ENCODE results near the gene PRR36. TPM values are rescaled to one million over a fixed set of nuclear protein-coding genes. Genes with fewer than 3 reads are reported as not detected.

Gene PRR36
- total RNA-seq, 1 experiment from 2014 or later = 11.7 TPM

DNA sequence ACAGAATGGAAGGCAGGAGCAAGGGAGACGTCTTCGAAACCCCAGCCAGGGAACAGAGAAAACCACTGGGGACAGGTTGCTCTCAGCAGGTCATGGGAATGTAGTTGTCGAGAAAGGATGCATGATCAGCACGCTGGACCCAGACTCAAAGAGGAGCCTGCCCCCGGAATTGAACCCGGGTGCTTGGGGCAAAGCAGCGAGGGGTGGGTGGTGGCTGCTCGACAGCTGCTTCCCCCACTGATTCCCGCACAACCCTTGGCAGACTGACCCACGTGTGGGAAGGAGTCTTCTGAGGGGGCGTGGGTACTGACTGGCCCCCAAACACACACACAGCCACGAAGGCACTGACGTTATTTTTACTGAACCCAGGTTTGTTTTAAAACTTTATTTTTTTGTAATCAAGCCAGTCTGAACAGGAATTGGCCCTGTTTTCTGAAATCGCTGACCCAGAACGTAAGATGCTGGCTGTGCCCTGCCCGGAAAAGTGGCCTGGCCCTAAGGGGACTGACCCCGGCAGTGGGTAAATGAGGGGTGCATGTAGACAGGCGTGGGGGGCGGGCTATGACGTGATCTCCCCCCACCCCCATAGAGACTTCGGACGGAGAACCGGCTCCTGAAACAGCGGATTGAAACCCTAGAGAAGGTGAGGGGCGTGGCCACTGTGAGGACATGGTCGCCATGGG is 18.6 kb downstream of the PRR36 start:
- CTCF ChIA-PET = no interaction called here
- Mint-ChIP-seq H3K27me3 (ENCODE audit: unreplicated experiment) (no peaks in the 10 kb centered on the region), H3K36me3 (ENCODE audit: insufficient read depth, unreplicated experiment) (peaks cover 14% of the 10 kb centered on the region), H3K4me1 (ENCODE audit: low read depth, unreplicated experiment) (peaks cover 13% of the 10 kb centered on the region), H3K4me3 (ENCODE audit: low read depth, unreplicated experiment) (no peak overlapping the region), H3K9me3 (ENCODE audit: low read depth, unreplicated experiment) (no peaks in the 10 kb centered on the region), H3K27ac (ENCODE audit: unreplicated experiment) (no peak overlapping the region)
- intact Hi-C loops (cut with micrococcal nuclease; ENCODE audit: unreplicated experiment) = no loop called here
- TF ChIP-seq, protein P1, sequence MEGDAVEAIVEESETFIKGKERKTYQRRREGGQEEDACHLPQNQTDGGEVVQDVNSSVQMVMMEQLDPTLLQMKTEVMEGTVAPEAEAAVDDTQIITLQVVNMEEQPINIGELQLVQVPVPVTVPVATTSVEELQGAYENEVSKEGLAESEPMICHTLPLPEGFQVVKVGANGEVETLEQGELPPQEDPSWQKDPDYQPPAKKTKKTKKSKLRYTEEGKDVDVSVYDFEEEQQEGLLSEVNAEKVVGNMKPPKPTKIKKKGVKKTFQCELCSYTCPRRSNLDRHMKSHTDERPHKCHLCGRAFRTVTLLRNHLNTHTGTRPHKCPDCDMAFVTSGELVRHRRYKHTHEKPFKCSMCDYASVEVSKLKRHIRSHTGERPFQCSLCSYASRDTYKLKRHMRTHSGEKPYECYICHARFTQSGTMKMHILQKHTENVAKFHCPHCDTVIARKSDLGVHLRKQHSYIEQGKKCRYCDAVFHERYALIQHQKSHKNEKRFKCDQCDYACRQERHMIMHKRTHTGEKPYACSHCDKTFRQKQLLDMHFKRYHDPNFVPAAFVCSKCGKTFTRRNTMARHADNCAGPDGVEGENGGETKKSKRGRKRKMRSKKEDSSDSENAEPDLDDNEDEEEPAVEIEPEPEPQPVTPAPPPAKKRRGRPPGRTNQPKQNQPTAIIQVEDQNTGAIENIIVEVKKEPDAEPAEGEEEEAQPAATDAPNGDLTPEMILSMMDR (IDR thresholded peaks at IDR 0.05; ENCODE audit: unreplicated experiment) = no peak
- no TSS peak for BruUV-seq (replicated peaks)
- DNase-seq = no peak

DNA sequence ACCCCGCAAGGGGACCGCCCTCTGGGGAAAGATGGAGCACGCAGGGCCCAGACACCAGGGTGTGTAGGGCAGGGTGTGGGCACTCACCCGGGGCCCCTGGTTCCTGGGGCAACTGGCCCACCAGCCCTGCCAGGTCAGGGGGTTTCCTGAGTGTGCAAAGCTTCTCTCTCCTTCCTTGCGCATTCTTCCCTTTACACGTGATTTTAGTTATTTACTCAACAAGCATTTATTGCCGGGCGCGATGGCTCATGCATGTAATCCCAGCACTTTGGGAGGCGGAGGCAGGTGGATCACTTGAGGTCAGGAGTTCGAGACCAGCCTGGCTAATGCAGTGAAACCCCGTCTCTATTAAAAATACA is 20.4 kb downstream of the PRR36 start:
- CTCF ChIA-PET = interaction anchor here (0.5 to 1.7 kb wide), 6 partner anchors 9 to 577 kb away, joined by 3 to 18 read pairs (median 4); partner anchors contain the start of gene MAP2K7

DNA sequence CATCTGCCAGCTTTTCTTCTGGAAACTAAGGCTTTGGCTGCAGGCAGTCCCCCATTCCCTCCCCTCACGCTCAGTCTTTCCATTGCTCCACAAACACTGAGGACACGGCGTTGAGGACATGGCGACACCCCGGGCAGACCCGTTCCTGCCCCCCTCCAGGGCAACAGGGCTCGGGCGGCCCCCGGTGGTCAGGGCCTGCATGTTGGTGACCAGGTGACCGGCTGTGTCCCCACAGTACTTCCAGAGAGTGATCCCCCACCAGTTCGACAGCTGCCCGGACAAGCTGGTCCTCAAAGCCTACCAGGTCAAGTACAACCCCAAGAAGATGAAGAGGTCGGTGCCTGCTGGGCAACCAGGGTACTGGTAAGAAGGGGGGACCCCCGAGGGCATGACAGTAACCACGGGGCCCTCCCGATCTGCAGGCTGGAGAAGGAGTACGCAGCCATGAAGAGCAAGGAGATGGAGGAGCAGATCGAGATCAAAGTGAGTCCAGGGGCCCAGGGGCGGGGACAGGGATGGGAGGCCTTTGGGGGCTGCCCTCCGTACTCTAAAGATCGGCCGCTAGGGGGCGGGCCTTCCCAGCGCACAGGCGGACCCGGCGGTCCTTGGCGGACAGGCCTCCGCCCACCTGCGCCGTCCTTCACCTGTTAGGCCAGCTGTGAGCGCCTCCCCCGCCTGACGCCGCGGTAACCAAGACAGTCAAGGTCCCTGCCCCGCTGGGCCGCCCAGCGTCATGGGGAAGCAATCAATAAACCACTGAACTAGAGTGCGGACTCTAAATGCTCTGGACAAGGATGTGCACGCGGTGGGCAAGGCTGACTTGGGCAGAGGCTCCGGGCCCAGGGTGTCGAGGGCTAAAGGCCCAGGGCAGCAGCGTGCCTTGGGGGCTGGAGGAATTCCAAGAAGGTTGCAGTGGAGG is 21.1 kb downstream of the PRR36 start:
- peaks cover 13% of the 10 kb centered on the region for H3K4me1 Mint-ChIP-seq (ENCODE audit: low read depth, unreplicated experiment)
- peak overlapping the region; percentile 67 for H3K27ac Mint-ChIP-seq (ENCODE audit: unreplicated experiment)
- no peaks in the 10 kb centered on the region for H3K9me3 Mint-ChIP-seq (ENCODE audit: low read depth, unreplicated experiment)
- DNase-seq = peak; percentile 93
- intact Hi-C loops (cut with micrococcal nuclease; ENCODE audit: unreplicated experiment) = no loop called here
- peaks cover 14% of the 10 kb centered on the region for H3K36me3 Mint-ChIP-seq (ENCODE audit: insufficient read depth, unreplicated experiment)
- TF ChIP-seq, protein P1 (IDR thresholded peaks at IDR 0.05; ENCODE audit: unreplicated experiment) = peak; percentile 85
- H3K27me3 Mint-ChIP-seq (ENCODE audit: unreplicated experiment) = no peaks in the 10 kb centered on the region
- H3K4me3 Mint-ChIP-seq (ENCODE audit: low read depth, unreplicated experiment) = peak overlapping the region; percentile 63
- no TSS peak for BruUV-seq (replicated peaks)
- CTCF ChIA-PET = interaction anchor here (0.5 to 1.7 kb wide), 7 partner anchors 8 to 578 kb away, joined by 3 to 18 read pairs (median 4); partner anchors contain the start of gene MAP2K7

More for the DNA sequence above, 20.4 kb downstream of the PRR36 start:
- H3K4me1 Mint-ChIP-seq (ENCODE audit: low read depth, unreplicated experiment) = peaks cover 13% of the 10 kb centered on the region
- H3K4me3 Mint-ChIP-seq (ENCODE audit: low read depth, unreplicated experiment) = peak overlapping the region; percentile 63
- H3K27me3 Mint-ChIP-seq (ENCODE audit: unreplicated experiment) = no peaks in the 10 kb centered on the region
- no peak for DNase-seq
- no TSS peak for BruUV-seq (replicated peaks)
- intact Hi-C loops (cut with micrococcal nuclease; ENCODE audit: unreplicated experiment) = no loop called here
- peaks cover 14% of the 10 kb centered on the region for H3K36me3 Mint-ChIP-seq (ENCODE audit: insufficient read depth, unreplicated experiment)
- TF ChIP-seq, protein P1 (IDR thresholded peaks at IDR 0.05; ENCODE audit: unreplicated experiment) = no peak
- H3K9me3 Mint-ChIP-seq (ENCODE audit: low read depth, unreplicated experiment) = no peaks in the 10 kb centered on the region
- H3K27ac Mint-ChIP-seq (ENCODE audit: unreplicated experiment) = peak overlapping the region; percentile 67

DNA sequence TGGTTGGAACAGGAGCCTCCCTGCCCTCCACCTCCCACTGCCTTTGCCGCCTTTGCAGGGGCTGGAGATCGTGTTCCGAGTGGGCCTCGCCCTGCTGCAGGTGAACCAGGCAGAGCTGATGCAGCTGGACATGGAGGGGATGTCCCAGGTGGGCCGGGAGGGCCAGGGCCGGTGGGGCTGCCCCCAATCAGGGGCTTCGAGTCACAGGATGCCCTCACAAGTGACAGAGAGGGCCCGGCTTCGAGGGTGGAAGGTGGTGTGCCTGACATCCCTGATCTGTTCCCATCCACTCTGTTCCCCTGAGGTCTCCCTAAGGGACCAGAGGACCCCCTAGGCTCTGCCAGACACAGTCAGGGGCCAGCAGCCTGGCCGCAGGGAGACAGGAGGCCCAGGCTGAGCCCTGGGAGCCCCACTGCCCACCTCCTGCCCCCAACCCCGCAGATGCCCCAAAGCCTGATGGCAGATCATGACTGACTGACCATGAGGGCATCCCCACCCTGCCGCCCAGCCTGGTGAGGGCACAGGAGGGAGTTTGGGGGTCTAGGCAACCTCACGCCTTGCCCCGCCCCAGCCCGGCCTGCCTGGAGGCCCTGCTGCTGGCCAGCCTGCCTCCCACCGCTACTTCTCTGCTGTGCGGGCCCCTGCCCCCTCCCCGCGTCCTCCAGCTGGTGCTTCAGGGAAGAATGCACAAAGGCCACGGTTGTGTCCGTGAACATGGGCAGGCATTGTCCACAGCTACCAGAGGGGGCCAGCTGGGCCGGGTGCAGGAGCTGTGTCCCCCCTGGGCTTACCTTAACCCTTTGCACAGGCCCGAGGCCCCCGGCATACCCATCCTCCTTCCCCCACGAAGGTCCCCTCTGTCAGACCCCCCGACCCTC is 22.3 kb downstream of the PRR36 start:
- H3K27me3 Mint-ChIP-seq (ENCODE audit: unreplicated experiment) = no peaks in the 10 kb centered on the region
- CTCF ChIA-PET = interaction anchor here (1.7 kb wide), 1 partner anchor 52 kb away, joined by 4 read pairs; the partner anchor contains the start of gene MAP2K7
- no peak overlapping the region for H3K27ac Mint-ChIP-seq (ENCODE audit: unreplicated experiment)
- no peak overlapping the region for H3K4me3 Mint-ChIP-seq (ENCODE audit: low read depth, unreplicated experiment)
- DNase-seq = no peak
- H3K9me3 Mint-ChIP-seq (ENCODE audit: low read depth, unreplicated experiment) = no peaks in the 10 kb centered on the region
- intact Hi-C loops (cut with micrococcal nuclease; ENCODE audit: unreplicated experiment) = no loop called here
- TF ChIP-seq, protein P1 (IDR thresholded peaks at IDR 0.05; ENCODE audit: unreplicated experiment) = no peak
- peaks cover 11% of the 10 kb centered on the region for H3K36me3 Mint-ChIP-seq (ENCODE audit: insufficient read depth, unreplicated experiment)
- BruUV-seq (replicated peaks) = no TSS peak
- peaks cover 13% of the 10 kb centered on the region for H3K4me1 Mint-ChIP-seq (ENCODE audit: low read depth, unreplicated experiment)
